Neural progenitor cell (in vitro differentiated cells): ENCODE data around the gene LAYN.

Experiments
- CTCF ChIP-seq: fragments of 200-600 bp; sonication (generic); IDR thresholded peaks from 2 replicates; pipeline ENCODE4 v1.5.1; 2017; ENCODE audit warnings: antibody characterized with exemption, mild to moderate bottlenecking
- EZH2phosphoT487 ChIP-seq: fragments of 200-600 bp; sonication (generic); IDR thresholded peaks from 2 replicates; pipeline ENCODE4 v1.6.1; 2017; ENCODE audit warnings: antibody characterized with exemption

DNA sequence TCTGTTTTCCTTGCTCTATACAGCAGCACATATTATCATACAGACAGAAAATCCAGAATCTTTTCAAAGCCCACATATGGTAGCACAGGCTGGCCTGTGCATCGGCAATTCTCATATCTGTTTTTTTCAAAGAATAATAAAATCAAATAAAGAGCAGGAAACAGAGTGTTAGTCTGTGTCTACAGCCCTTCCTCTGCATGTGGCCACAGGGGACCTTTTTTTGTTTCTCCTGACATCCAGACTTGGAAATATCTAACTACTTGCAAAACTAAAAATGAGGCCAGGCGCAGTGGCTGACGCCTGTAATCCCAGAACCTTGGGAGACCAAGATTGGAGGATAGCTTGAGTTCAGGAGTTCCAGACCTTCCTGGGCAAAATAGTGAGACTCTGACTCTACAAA is 20.3 kb downstream of the LAYN start:
- TF ChIP-seq CTCF, result no peak
- TF ChIP-seq EZH2phosphoT487, result no peak
